ENCODE data around the gene RHOB. TPM values are rescaled to one million over a fixed set of nuclear protein-coding genes. Genes with fewer than 3 reads are reported as not detected.
A peak's percentile ranks its signal among the peaks of the same experiment; 100 is the strongest.

Gene RHOB
- total RNA-seq, 2 experiments from 2014 or later, result 0.52 to 0.67 TPM

- ChIA-PET POLR2A (no interaction called here), CTCF (interaction anchor here (0.5 to 4.3 kb wide), 13 partner anchors 8 to 226 kb away, joined by 3 to 37 read pairs (median 5); partner anchors contain the start of gene HS1BP3)
- H3K4me3 Mint-ChIP-seq, result peak overlapping the region; percentile 17
- H3K9me3 Mint-ChIP-seq, result no peaks in the 10 kb centered on the region
- peaks cover 28% of the 10 kb centered on the region for H3K4me1 Mint-ChIP-seq
- H3K27ac Mint-ChIP-seq, result peak overlapping the region; percentile 90
- peak; percentile 20 for DNase-seq
- no peaks in the 10 kb centered on the region for H3K27me3 Mint-ChIP-seq
- H3K36me3 Mint-ChIP-seq (ENCODE audit: low read depth), result no peaks in the 10 kb centered on the region
Measured at GRCh38 chr2:20424300-20425290, 22.3 kb upstream of the RHOB start.

GRCh38 chr2:20425371-20425881 is 21.4 kb upstream of the RHOB start:
- no peak for DNase-seq
- CTCF ChIA-PET, result interaction anchor here (0.6 to 2.1 kb wide), 2 partner anchors 12 to 227 kb away, joined by 3 to 7 read pairs; no protein-coding TSS in a partner anchor
- H3K27me3 Mint-ChIP-seq, result peaks cover 2% of the 10 kb centered on the region
- POLR2A ChIA-PET, result no interaction called here
- H3K27ac Mint-ChIP-seq, result peak overlapping the region; percentile 90
- H3K4me1 Mint-ChIP-seq, result peaks cover 28% of the 10 kb centered on the region
- no peak overlapping the region for H3K4me3 Mint-ChIP-seq
- H3K9me3 Mint-ChIP-seq, result no peaks in the 10 kb centered on the region
- no peaks in the 10 kb centered on the region for H3K36me3 Mint-ChIP-seq (ENCODE audit: low read depth)

GRCh38 chr2:20425884-20426283 is 21.0 kb upstream of the RHOB start:
- POLR2A ChIA-PET, result no interaction called here
- no peak overlapping the region for H3K4me3 Mint-ChIP-seq
- peaks cover 28% of the 10 kb centered on the region for H3K4me1 Mint-ChIP-seq
- DNase-seq, result no peak
- H3K9me3 Mint-ChIP-seq, result no peaks in the 10 kb centered on the region
- peaks cover 2% of the 10 kb centered on the region for H3K27me3 Mint-ChIP-seq
- peak overlapping the region; percentile 74 for H3K27ac Mint-ChIP-seq
- no peaks in the 10 kb centered on the region for H3K36me3 Mint-ChIP-seq (ENCODE audit: low read depth)
- CTCF ChIA-PET, result interaction anchor here (0.6 kb wide), 1 partner anchor 227 kb away, joined by 3 read pairs; no protein-coding TSS in a partner anchor

- ChIA-PET CTCF (interaction anchor here (0.6 to 1.5 kb wide), 5 partner anchors 19 to 492 kb away, joined by 3 to 6 read pairs (median 3); partner anchors contain the start of gene RHOB), POLR2A (no interaction called here)
- Mint-ChIP-seq H3K27me3 (peaks cover 13% of the 10 kb centered on the region), H3K9me3 (no peaks in the 10 kb centered on the region), H3K27ac (peak overlapping the region; percentile 37), H3K36me3 (ENCODE audit: low read depth) (no peaks in the 10 kb centered on the region), H3K4me1 (peaks cover 31% of the 10 kb centered on the region), H3K4me3 (no peak overlapping the region)
- DNase-seq, result no peak
Measured at GRCh38 chr2:20427931-20428526, 18.8 kb upstream of the RHOB start.

- Mint-ChIP-seq H3K36me3 (ENCODE audit: low read depth) (no peaks in the 10 kb centered on the region), H3K4me1 (peaks cover 26% of the 10 kb centered on the region), H3K9me3 (no peaks in the 10 kb centered on the region), H3K4me3 (no peak overlapping the region), H3K27me3 (peaks cover 16% of the 10 kb centered on the region), H3K27ac (peak overlapping the region; percentile 38)
- ChIA-PET CTCF (interaction anchor here (1.5 kb wide), 1 partner anchor 18 kb away, joined by 3 read pairs; the partner anchor contains the start of gene RHOB), POLR2A (no interaction called here)
- DNase-seq, result no peak
Measured at GRCh38 chr2:20428717-20429490, 18.0 kb upstream of the RHOB start.

- H3K9me3 Mint-ChIP-seq, result no peaks in the 10 kb centered on the region
- ChIA-PET POLR2A (no interaction called here), CTCF (interaction anchor here (0.8 to 1.5 kb wide), 2 partner anchors 14 to 18 kb away, joined by 3 read pairs; partner anchors contain the start of gene RHOB)
- no peak overlapping the region for H3K27ac Mint-ChIP-seq
- H3K27me3 Mint-ChIP-seq, result peaks cover 16% of the 10 kb centered on the region
- no peak for DNase-seq
- H3K4me3 Mint-ChIP-seq, result no peak overlapping the region
- no peaks in the 10 kb centered on the region for H3K36me3 Mint-ChIP-seq (ENCODE audit: low read depth)
- peaks cover 20% of the 10 kb centered on the region for H3K4me1 Mint-ChIP-seq
Measured at GRCh38 chr2:20429528-20429927, 17.3 kb upstream of the RHOB start.

- Mint-ChIP-seq H3K4me3 (no peak overlapping the region), H3K36me3 (ENCODE audit: low read depth) (no peaks in the 10 kb centered on the region), H3K27me3 (peaks cover 20% of the 10 kb centered on the region), H3K9me3 (no peaks in the 10 kb centered on the region), H3K27ac (no peak overlapping the region), H3K4me1 (peaks cover 15% of the 10 kb centered on the region)
- ChIA-PET POLR2A (no interaction called here), CTCF (interaction anchor here (0.8 kb wide), 1 partner anchor 14 kb away, joined by 3 read pairs; no protein-coding TSS in a partner anchor)
- no peak for DNase-seq
Measured at GRCh38 chr2:20430035-20430434, 16.8 kb upstream of the RHOB start.

- H3K4me3 Mint-ChIP-seq, result no peak overlapping the region
- DNase-seq, result no peak
- peaks cover 21% of the 10 kb centered on the region for H3K27me3 Mint-ChIP-seq
- H3K36me3 Mint-ChIP-seq (ENCODE audit: low read depth), result no peaks in the 10 kb centered on the region
- ChIA-PET CTCF (interaction anchor here (0.5 to 1.0 kb wide), 3 partner anchors 11 to 19 kb away, joined by 3 to 6 read pairs (median 3); no protein-coding TSS in a partner anchor), POLR2A (no interaction called here)
- H3K9me3 Mint-ChIP-seq, result no peaks in the 10 kb centered on the region
- peaks cover 8% of the 10 kb centered on the region for H3K4me1 Mint-ChIP-seq
- no peak overlapping the region for H3K27ac Mint-ChIP-seq
Measured at GRCh38 chr2:20430461-20431300, 16.2 kb upstream of the RHOB start.

- POLR2A ChIA-PET, result no interaction called here
- peaks cover 4% of the 10 kb centered on the region for H3K4me1 Mint-ChIP-seq
Measured at GRCh38 chr2:20431301-20431698, 15.6 kb upstream of the RHOB start.

GRCh38 chr2:20431772-20432171 is 15.1 kb upstream of the RHOB start:
- Mint-ChIP-seq H3K4me3 (no peak overlapping the region), H3K9me3 (no peaks in the 10 kb centered on the region), H3K27me3 (peaks cover 23% of the 10 kb centered on the region), H3K4me1 (peaks cover 4% of the 10 kb centered on the region), H3K36me3 (ENCODE audit: low read depth) (no peaks in the 10 kb centered on the region), H3K27ac (no peak overlapping the region)
- ChIA-PET POLR2A (no interaction called here), CTCF (interaction anchor here (0.6 to 1.1 kb wide), 5 partner anchors 9 to 24 kb away, joined by 3 read pairs; no protein-coding TSS in a partner anchor)
- DNase-seq, result no peak

More at GRCh38 chr2:20431301-20431698, 15.6 kb upstream of the RHOB start:
- no peaks in the 10 kb centered on the region for H3K36me3 Mint-ChIP-seq (ENCODE audit: low read depth)
- no peak overlapping the region for H3K27ac Mint-ChIP-seq
- H3K9me3 Mint-ChIP-seq, result no peaks in the 10 kb centered on the region
- no peak for DNase-seq
- H3K4me3 Mint-ChIP-seq, result no peak overlapping the region
- CTCF ChIA-PET, result interaction anchor here (0.5 to 1.1 kb wide), 4 partner anchors 8 to 19 kb away, joined by 3 to 6 read pairs (median 3); no protein-coding TSS in a partner anchor
- H3K27me3 Mint-ChIP-seq, result peaks cover 21% of the 10 kb centered on the region

GRCh38 chr2:20432714-20433113 is 14.2 kb upstream of the RHOB start:
- no peak for DNase-seq
- Mint-ChIP-seq H3K9me3 (no peaks in the 10 kb centered on the region), H3K4me3 (no peak overlapping the region), H3K4me1 (peaks cover 4% of the 10 kb centered on the region), H3K36me3 (ENCODE audit: low read depth) (no peaks in the 10 kb centered on the region), H3K27me3 (peaks cover 28% of the 10 kb centered on the region), H3K27ac (no peak overlapping the region)
- ChIA-PET POLR2A (interaction anchor here (0.6 kb wide), 1 partner anchor 25 kb away, joined by 3 read pairs; no protein-coding TSS in a partner anchor), CTCF (interaction anchor here (0.6 to 1.3 kb wide), 5 partner anchors 9 to 217 kb away, joined by 3 to 6 read pairs (median 3); no protein-coding TSS in a partner anchor)
